Colon (tissue), 2 donors: ENCODE measurements around the gene PEAK1.

Experiments
- FAIRE-seq: peaks from 2 replicates; lab custom pipeline; 2012; peaks lifted over from hg19 to GRCh38; lab: Jason Lieb, UNC
- donor health status: control.
- donor health status: control.

Gene PEAK1, protein sequence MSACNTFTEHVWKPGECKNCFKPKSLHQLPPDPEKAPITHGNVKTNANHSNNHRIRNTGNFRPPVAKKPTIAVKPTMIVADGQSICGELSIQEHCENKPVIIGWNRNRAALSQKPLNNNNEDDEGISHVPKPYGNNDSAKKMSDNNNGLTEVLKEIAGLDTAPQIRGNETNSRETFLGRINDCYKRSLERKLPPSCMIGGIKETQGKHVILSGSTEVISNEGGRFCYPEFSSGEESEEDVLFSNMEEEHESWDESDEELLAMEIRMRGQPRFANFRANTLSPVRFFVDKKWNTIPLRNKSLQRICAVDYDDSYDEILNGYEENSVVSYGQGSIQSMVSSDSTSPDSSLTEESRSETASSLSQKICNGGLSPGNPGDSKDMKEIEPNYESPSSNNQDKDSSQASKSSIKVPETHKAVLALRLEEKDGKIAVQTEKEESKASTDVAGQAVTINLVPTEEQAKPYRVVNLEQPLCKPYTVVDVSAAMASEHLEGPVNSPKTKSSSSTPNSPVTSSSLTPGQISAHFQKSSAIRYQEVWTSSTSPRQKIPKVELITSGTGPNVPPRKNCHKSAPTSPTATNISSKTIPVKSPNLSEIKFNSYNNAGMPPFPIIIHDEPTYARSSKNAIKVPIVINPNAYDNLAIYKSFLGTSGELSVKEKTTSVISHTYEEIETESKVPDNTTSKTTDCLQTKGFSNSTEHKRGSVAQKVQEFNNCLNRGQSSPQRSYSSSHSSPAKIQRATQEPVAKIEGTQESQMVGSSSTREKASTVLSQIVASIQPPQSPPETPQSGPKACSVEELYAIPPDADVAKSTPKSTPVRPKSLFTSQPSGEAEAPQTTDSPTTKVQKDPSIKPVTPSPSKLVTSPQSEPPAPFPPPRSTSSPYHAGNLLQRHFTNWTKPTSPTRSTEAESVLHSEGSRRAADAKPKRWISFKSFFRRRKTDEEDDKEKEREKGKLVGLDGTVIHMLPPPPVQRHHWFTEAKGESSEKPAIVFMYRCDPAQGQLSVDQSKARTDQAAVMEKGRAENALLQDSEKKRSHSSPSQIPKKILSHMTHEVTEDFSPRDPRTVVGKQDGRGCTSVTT (N-terminal part only)

DNA sequence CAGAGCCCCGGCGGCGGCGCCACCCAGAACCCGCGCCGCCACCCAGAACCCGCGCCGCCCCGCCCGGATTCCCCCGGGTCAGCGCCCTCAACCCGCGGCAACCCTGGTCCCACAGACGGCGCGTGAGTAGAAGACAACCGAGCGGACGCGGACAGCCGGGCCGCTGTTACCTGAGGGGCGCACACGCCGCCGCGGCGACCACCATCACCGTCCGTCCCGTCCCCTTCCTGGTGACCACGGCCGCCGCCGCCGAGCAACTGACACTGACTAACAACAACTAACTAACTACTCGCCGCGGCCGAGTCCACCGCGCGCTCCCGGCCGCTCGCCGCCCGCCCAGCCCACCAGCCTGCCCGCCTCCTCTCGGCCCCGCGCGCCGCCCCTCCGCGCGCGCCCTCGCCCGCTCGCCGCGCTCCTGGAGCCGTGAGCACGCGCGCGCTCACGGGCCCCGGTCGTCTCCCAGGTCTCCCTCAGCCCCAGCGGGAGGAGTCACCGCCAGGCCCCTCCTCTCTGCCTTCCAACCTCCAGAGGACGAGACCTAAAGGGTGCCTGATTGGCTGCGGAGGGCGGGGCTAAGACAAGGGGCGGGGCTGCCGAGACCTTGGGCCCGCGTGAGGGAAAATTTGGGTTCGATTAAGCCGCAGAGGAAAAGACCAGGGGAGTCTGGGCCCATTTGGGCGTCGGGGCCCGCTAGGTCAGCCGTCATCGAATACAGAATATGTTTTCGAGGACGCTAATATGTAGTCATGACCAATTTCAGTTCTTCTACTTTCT is at the start of gene PEAK1:
PEAK1 (minus strand) TSS at position 269 of the 774 bp plus-strand sequence. CDS start 238,178 bp downstream, outside the sequence.
- no peak for FAIRE-seq

DNA sequence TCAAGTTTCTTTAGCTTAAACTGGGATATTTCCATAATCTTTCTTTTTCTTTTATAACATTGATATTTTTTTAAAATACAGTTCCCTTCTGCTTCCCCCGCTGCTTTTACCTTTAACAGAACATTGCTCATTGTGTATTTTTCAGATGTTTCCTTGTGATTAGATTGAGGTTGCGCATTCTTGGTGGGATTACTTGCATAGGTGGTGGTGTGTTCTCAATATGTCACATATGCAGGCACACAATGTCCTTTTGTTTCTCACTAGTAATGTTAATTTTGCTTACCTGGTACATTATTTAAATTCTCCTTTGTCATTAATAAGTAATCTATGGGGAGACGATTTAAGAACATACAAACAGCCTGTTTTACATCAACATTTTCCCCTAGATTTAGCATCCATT is 49.0 kb upstream of the PEAK1 start:
- no peak for FAIRE-seq

DNA sequence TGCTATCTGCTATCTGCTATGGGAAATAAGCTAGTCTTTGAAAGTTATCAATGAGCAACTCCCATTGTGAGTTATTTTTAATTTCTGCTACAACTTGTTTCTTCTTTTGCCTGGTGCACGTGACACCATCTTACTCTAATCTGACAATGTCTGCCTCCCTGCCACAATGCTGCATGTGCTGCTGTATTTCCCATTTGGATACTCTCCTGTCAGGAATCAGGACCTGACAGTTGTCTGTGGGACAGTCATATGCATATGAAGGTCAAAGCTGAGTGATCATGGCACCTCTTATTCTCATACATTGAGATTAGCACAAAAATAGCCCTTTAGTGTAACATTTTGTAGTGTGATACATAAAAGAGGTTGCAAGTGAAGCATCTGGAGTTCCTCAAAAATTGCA is 46.6 kb upstream of the PEAK1 start:
- FAIRE-seq = no peak

DNA sequence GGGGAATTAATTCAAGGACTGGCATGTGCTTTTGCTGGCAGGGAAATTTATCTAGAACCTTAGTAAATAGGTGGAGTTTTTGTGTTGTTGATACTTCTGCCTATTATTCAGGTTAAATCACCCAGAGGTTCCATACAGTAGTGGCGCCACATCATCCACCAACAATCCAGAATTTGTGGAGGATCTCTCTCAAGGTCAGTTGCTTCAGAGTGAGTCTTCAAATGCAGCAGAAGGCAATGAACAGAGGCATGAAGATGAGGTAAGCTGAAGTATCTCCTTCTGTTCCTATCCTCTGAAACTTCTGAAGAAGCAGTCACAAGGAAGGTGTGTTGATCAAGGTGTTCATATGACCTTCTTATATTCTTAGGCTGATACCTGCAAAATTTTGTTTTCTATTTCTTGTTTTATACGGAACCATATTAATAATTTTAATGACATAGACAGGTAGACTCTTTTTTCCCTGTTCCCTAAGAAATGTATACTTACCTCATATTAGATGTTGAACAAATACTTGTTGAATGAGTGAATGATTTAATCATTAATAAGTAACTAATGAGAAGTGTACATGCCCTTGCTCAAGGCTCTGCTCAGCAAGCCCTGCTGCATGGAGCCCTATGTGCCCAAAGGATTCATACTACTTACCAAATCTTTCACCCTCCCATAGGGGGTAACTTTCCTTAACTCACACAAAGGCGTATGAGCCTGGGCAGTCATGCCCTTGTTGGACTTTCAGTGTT is 44.4 kb upstream of the PEAK1 start:
- FAIRE-seq = no peak

DNA sequence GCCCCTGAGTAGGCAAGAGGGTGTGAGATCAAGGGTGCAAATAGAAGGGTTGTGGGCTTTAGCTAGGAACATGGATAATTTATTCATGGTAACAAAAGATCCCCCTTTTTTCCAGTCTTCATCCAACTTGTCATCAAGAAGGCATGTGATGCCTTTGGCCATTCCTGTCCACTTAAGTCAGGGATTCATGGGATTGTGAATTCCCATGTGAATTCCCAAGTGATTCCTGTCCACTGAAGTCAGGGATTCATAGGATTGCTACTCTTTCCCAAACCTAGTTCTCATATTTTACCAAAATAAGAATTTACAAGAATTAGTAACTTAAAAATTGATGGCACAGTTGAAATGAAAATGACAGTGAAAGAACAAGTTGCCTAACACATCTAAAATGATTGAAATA is 41.6 kb upstream of the PEAK1 start:
- no peak for FAIRE-seq

DNA sequence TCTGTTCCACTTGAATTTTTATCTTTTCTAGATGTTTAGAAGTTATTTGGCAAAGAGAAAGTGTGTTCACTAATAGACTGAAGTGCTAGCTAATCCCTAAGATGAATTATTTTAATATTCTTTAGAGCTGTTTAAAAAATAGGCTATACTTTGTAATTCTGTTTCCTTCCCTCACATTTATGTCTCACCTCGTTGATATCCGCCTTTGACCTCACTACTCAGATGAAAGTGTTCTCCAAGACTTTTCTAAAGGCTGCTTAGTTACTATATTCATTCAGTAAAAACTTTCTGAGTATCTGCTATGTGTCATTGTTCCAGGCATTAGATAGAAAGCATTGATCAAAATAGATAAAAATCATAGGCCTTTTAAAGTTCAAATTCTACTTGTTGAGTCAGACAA is 39.1 kb upstream of the PEAK1 start:
- FAIRE-seq = no peak

- FAIRE-seq = no peak
Observed at GRCh38 chr15:77457905-77458265, 38.0 kb upstream of the PEAK1 start.

- FAIRE-seq = no peak
Observed at GRCh38 chr15:77457191-77457904, 37.4 kb upstream of the PEAK1 start.

GRCh38 chr15:77456746-77457145 is 36.8 kb upstream of the PEAK1 start:
- FAIRE-seq = no peak

GRCh38 chr15:77455696-77456321 is 35.9 kb upstream of the PEAK1 start:
- no peak for FAIRE-seq

- no peak for FAIRE-seq
Observed at GRCh38 chr15:77454951-77455350, 35.0 kb upstream of the PEAK1 start.

GRCh38 chr15:77454265-77454664 is 34.4 kb upstream of the PEAK1 start:
- no peak for FAIRE-seq

DNA sequence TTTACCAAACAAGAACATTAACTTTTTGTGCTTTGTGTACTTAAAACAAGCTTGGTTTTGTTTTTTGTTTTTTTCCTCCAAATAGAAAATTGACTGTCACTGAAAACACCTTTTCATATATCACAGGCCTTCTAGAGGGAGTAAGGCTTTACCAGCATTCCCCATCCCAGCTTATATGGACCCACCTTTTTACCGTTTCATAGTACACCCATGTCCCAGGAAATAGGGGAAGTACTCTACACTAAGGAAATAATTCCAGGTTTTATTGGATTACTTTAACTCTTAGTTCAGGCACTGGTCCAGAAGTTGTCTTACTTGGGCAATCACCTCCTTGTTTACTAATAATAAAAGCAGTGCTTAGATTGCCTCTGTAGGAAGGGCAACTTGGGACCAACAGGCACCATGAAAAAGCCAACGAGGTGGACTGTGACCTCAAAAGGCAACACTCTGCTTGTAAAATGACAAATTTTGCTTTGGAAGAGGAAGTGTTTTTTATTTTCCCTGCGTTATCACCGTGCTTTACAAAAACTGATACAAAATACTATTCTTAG is 27.0 kb upstream of the PEAK1 start:
- FAIRE-seq = peak; percentile 94

DNA sequence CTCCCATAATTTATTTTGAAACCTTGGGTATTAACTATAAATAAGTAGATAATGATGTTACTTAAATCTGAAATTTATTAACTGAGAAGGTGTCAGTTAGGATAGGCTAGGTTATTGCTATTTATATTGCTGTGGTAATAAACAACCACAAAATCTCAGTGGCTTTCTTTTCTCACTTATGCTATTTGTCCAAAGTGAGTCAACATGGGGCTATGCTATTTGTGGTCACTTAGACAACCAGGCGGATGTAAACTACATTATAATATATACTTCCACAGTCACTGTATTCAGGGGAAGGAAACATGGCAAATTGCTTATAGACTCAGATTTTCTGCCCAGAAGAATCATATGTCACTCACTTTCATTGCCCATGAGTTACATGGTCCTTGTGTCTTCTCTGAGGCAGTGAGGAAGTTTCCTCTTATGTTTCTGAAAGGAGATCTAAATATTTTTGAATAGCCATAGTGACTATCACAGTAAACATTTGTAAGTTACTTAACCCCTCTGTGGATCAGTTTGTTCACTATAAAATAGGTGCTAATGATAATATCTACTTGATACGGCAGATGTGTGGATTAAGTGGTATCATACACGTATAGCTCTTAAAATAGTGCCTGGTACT is 20.6 kb upstream of the PEAK1 start:
- no peak for FAIRE-seq

GRCh38 chr15:77437264-77437663 is 17.4 kb upstream of the PEAK1 start:
- no peak for FAIRE-seq

DNA sequence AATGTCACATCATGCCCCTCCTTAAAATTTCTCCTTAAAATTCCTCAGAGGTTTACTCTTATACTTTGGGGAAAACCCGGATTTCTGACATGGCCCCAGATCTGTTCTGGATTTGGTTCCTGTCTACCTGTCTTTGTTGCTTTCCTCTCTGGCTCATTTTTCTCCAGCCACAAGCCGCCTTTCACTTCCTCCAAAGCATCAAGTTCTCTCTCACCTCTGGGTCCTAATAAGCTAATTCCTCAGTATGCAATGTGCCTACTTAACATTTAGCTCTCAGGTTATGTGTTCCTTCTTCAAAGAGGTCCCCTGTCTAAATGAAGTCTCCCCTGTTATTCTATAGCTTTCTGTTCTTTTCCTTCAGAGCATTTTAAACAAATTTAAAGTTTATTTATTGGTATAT is 16.9 kb upstream of the PEAK1 start:
- FAIRE-seq = no peak

GRCh38 chr15:77430652-77431051 is 10.7 kb upstream of the PEAK1 start:
- FAIRE-seq = no peak

GRCh38 chr15:77430213-77430612 is 10.3 kb upstream of the PEAK1 start:
- FAIRE-seq = no peak

DNA sequence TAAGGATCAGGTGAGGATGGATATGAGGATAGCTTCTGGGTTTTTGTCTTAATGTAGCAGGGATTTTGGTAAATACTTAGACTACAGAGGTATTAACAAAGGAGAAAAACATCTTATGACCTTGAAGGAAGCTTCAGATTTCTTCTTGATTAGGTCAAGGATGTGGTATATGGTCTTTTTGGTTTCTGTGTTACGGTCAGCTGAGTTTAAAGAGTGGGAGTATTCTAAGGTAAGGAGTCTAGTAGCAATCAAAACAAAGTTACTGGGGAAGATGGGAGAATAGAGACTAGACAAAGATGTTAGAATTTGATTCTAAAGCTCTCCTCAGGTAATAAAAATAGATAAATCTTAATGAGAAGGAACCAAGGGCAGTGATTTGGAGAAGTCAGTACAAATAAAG is 7.0 kb upstream of the PEAK1 start:
- no peak for FAIRE-seq

DNA sequence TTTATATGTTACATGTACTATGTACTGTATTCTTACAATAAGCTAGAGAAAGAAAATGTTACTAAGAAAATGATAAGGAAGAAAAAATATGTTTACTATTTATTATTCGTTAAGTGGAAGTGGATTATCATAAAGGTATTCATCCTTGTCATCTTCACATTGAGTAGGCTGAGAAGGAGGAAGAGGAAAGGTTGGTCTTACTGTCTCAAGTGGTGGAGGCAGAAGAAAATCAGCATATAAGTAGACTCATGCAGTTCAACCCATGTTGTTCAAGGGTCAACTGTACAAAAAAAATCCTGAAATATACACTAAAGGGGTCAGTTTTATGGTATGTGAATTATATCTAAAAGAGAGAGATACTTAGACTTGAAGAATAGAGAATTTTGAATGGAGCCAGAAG is 6.5 kb upstream of the PEAK1 start:
- FAIRE-seq = no peak
